K562 (cell line): ENCODE results near the gene DCAF11. TPM values are rescaled to one million over a fixed set of nuclear protein-coding genes. Genes with fewer than 3 reads are reported as not detected.
A peak's percentile ranks its signal among the peaks of the same experiment; 100 is the strongest.

Source experiments
- ATF7 ChIP-seq: fragments of 450-650 bp; IDR thresholded peaks from 2 replicates; pipeline ENCODE4 v1.7.1; 2014; ENCODE audit warnings: mild to moderate bottlenecking, moderate library complexity
- ELK1 ChIP-seq: sonication (generic); formaldehyde crosslinking; IDR thresholded peaks from 2 replicates; pipeline ENCODE4 v1.8.1; 2022; ENCODE audit warnings: missing genetic modification reagents
- GTF2E2 ChIP-seq: fragments of 200-800 bp; sonication (Bioruptor generic); IDR thresholded peaks from 2 replicates; pipeline ENCODE4 v1.6.1; 2016; ENCODE audit warnings: missing genetic modification characterization, missing compliant biosample characterization
- HEY1 ChIP-seq: fragments of 250-450 bp; sonication (Bioruptor Pico); IDR thresholded peaks from 2 replicates; pipeline ENCODE4 v1.5.0; 2020; ENCODE audit warnings: mild to moderate bottlenecking, moderate library complexity, borderline replicate concordance
- KHSRP ChIP-seq: fragments of 450-650 bp; IDR thresholded peaks from 2 replicates; pipeline ENCODE4 v1.6.1; 2017
- L3MBTL2 ChIP-seq: fragments of 450-650 bp; IDR thresholded peaks from 2 replicates; pipeline ENCODE4 v1.6.1; 2016; ENCODE audit warnings: mild to moderate bottlenecking, moderate library complexity
- MGA ChIP-seq: fragments of 450-650 bp; IDR thresholded peaks from 2 replicates; pipeline ENCODE4 v1.6.1; 2016; ENCODE audit warnings: mild to moderate bottlenecking, moderate library complexity
- NKRF ChIP-seq: fragments of 450-650 bp; IDR thresholded peaks from 2 replicates; pipeline ENCODE4 v1.6.1; 2016; ENCODE audit warnings: borderline replicate concordance
- PCBP2 ChIP-seq: fragments of 200-400 bp; formaldehyde crosslinking; IDR thresholded peaks from 2 replicates; pipeline ENCODE4 v1.6.1; 2018; ENCODE audit warnings: low read length, low read depth, mild to moderate bottlenecking, moderate library complexity; ENCODE audit not compliant: poor library complexity, severe bottlenecking
- ZBTB7A ChIP-seq: IDR thresholded peaks from 2 replicates; pipeline ENCODE4 v1.6.1; 2011; ENCODE audit warnings: low read depth, mild to moderate bottlenecking, low read length, moderate library complexity, borderline replicate concordance; ENCODE audit not compliant: control insufficient read depth
- ZNF24 ChIP-seq: fragments of 450-650 bp; IDR thresholded peaks from 2 replicates; pipeline ENCODE4 v1.6.1; 2016
- polyA plus RNA-seq, 8 experiments: library from polyadenylated mRNA; depleted of rRNA in 4 of 8; stranded (reverse) in 5 of 8; unstranded in 3 of 8; fragments of >200 nt; fragmentation: Nextera tagmentation in 2 of 8; fragmentation: Illumina TruSeq in 1 of 8; extraction: Ambion mirVana in 2 of 8; extraction: Trizol in 1 of 8; gene quantifications; 2 replicates each; pipeline versions ENCODE4 v1.2.1 to v1.2.3, GENCODE V29; 2011 to 2014; ENCODE audit warnings: inconsistent platforms in 1 of 8, missing spikeins in 1 of 8
- total RNA-seq, 7 experiments: library from RNA; depleted of rRNA in 6 of 7; stranded (reverse); fragments of >200 nt in 6 of 7; fragmentation: Illumina TruSeq in 2 of 7; extraction: Trizol in 2 of 7; gene quantifications; 2 replicates each; pipeline versions ENCODE4 v1.2.1 to v1.2.3, GENCODE V29; 2011 to 2021; ENCODE audit warnings: low replicate concordance in 1 of 7

The DCAF11 gene
- total and polyA plus RNA-seq, 9 of the 15 experiments (the other 6 are each of a cell fraction or from before 2014, with no cell fraction given) = 8.5 to 46.2 (median 36.4) TPM

DNA sequence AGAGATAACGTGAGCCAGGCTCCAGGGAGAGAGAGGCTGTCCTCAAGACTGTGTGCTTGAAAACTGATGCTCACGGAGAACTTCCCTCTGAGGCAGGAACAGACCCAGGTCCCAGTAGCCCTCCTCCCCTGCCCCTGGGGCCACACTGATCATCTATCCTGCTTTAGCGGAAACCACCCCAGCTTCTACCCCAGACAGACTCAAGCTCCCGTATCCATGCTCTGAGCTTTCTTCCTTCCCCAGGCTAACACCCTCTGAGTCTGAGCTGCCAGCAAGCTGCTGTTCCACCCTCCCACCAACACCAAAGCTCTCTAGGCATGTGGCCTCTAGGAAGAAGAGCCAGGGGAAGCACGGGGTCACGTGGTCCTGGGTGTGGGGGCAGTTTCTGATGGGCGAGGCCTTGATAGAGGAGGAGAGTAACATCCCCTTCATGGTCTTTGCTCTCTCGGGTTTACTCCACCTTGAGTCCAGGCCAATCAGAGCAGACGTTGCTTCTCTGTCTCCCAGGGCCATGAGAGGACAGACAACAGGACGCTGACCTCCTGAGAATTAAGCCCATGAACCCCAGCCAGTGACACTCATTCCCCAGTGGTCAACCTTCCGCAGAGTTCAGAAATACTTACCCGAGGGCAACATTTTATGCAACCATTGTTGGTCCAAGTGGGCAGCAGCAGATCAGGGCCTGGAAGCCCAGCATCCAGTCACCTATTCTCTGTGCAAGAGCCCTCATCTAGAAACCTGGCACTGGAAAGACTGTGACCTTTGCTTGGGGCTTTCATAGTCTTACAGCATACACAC is 19.1 kb upstream of the DCAF11 start (continued):
- no peak for TF ChIP-seq ELK1 (CRISPR knock-in tag)
- TF ChIP-seq GTF2E2 (tag) = no peak
- TF ChIP-seq HEY1 (CRISPR knock-in tag) = no peak
- no peak for TF ChIP-seq KHSRP
- TF ChIP-seq ATF7 = peak; percentile 31; the same call in 1 of the 2 replicates
- peak; percentile 90 for TF ChIP-seq MGA
- no peak for TF ChIP-seq ZNF24
- peak; percentile 87 for TF ChIP-seq L3MBTL2
- TF ChIP-seq PCBP2 = no peak
- peak; percentile 75; the same call in 1 of the 2 replicates for TF ChIP-seq NKRF
- peak; percentile 43; the same call in 1 of the 2 replicates for TF ChIP-seq ZBTB7A
